ENCODE results near the gene RNF225.
"Not testable (repeated sequence)": the region's sequence is repeated elsewhere in the genome, so short reads cannot be mapped to it uniquely, and the experiment has no call there.

Gene RNF225

GRCh38 chr19:58395220-58395978 lies at the start of gene RNF225:
Gene RNF225, plus strand, starts transcription at chr19:58395656. Its CDS starts 434 bp downstream, at chr19:58396090.
- no peak for DNase-seq

GRCh38 chr19:58346961-58347929 lies 48.2 kb upstream of the RNF225 start:
- DNase-seq = peak; percentile 72

GRCh38 chr19:58348080-58348479 lies 47.4 kb upstream of the RNF225 start:
- DNase-seq = not testable (repeated sequence)

- DNase-seq = no peak
Measured at GRCh38 chr19:58349590-58349989, 45.9 kb upstream of the RNF225 start.

- DNase-seq = no peak
Measured at GRCh38 chr19:58350001-58350861, 45.2 kb upstream of the RNF225 start.

- DNase-seq = no peak
Measured at GRCh38 chr19:58350871-58351557, 44.4 kb upstream of the RNF225 start.

GRCh38 chr19:58351558-58351878 lies 43.9 kb upstream of the RNF225 start:
- no peak for DNase-seq

GRCh38 chr19:58351990-58352755 lies 43.3 kb upstream of the RNF225 start:
- no peak for DNase-seq

- no peak for DNase-seq
Measured at GRCh38 chr19:58352760-58353671, 42.4 kb upstream of the RNF225 start, which contains the start of gene A1BG. Gene A1BG, minus strand, starts transcription at chr19:58353492. Its CDS starts 55 bp downstream, at chr19:58353437.

- DNase-seq = no peak
Measured at GRCh38 chr19:58353717-58354477, 41.6 kb upstream of the RNF225 start.

- DNase-seq = no peak
Measured at GRCh38 chr19:58354478-58355030, 40.9 kb upstream of the RNF225 start.

GRCh38 chr19:58355215-58355796 lies 40.1 kb upstream of the RNF225 start:
- no peak for DNase-seq

GRCh38 chr19:58355908-58356765 lies 39.3 kb upstream of the RNF225 start:
- DNase-seq = no peak

- DNase-seq = no peak
Measured at GRCh38 chr19:58356766-58357480, 38.5 kb upstream of the RNF225 start.

- DNase-seq = no peak
Measured at GRCh38 chr19:58357481-58358145, 37.8 kb upstream of the RNF225 start.

GRCh38 chr19:58361900-58362271 lies 33.6 kb upstream of the RNF225 start:
- DNase-seq = peak; percentile 17
